Aorta (tissue), 5 donors: ENCODE measurements around the gene CHCHD2. TPM values are rescaled to one million over a fixed set of nuclear protein-coding genes. Genes with fewer than 3 reads are reported as not detected.
"Not testable (repeated sequence)": the region's sequence is repeated elsewhere in the genome, so short reads cannot be mapped to it uniquely, and the experiment has no call there.

Experiments
- ATAC-seq: fragments of 200-7000 bp; cut with Tn5 transposase; one replicate; pipeline ENCODE4 v1.9.1; 2022; ENCODE audit warnings: moderate library complexity; ENCODE audit not compliant: low FRiP score
- DNase-seq, 2 donors: peaks; one replicate each; pipeline ENCODE4 v3.0.0-alpha.2; 2020
- H3K27ac ChIP-seq, 2 donors: one replicate each; pipeline ENCODE4 v1.5.1; 2013; ENCODE audit warnings: low read length in 2 of 2, mild to moderate bottlenecking in 2 of 2, moderate library complexity in 2 of 2, control low read depth in 1 of 2, inconsistent platforms in 1 of 2, low read depth in 1 of 2
- H3K27me3 ChIP-seq, 2 donors: one replicate each; pipeline ENCODE4 v1.6.1; 2013; ENCODE audit warnings: control low read depth in 1 of 2, low read length in 1 of 2, mild to moderate bottlenecking in 1 of 2, moderate library complexity in 1 of 2; ENCODE audit not compliant: insufficient read depth in 2 of 2, control insufficient read depth in 1 of 2
- H3K36me3 ChIP-seq, 2 donors: one replicate each; pipeline ENCODE4 v1.6.1; 2013; ENCODE audit warnings: control low read depth in 1 of 2, low read length in 1 of 2, mild to moderate bottlenecking in 1 of 2; ENCODE audit not compliant: insufficient read depth in 2 of 2, control insufficient read depth in 1 of 2
- H3K4me1 ChIP-seq, 2 donors: one replicate each; pipeline ENCODE4 v1.6.1; 2013; ENCODE audit warnings: low read length in 2 of 2, control low read depth in 1 of 2, mild to moderate bottlenecking in 1 of 2, moderate library complexity in 1 of 2; ENCODE audit not compliant: insufficient read depth in 2 of 2, control insufficient read depth in 1 of 2
- H3K4me3 ChIP-seq, 2 donors: one replicate each; pipeline ENCODE4 v1.5.1; 2013; ENCODE audit warnings: low read length in 2 of 2, control low read depth in 1 of 2, mild to moderate bottlenecking in 1 of 2
- H3K9me3 ChIP-seq: one replicate; pipeline ENCODE4 v1.6.1; 2013; ENCODE audit warnings: mild to moderate bottlenecking, low read length; ENCODE audit not compliant: control insufficient read depth
- WGBS, 2 donors: extraction: QIAGEN DNeasy Blood & Tissue Kit; methylation state at CpG; one replicate each; pipeline ENCODE4 v1.1.7; 2013; 5-methylcytosine and 5-hydroxymethylcytosine counted together
- intact Hi-C, 2 donors: fragments of 100-400 bp; cut with DNase I; formaldehyde crosslinking; loops; one replicate each; pipeline versions ENCODE4 v1.14.2 to v1.15.0; 2022
- polyA plus RNA-seq, 2 donors: library from polyadenylated mRNA; stranded (reverse); fragments of 200-250 nt; gene quantifications; one replicate each; pipeline ENCODE4 v1.2.3, GENCODE V29; 2013
- total RNA-seq, 2 donors: library from RNA; stranded (reverse); fragmentation: NEBNext Ultra II Directional; extraction: Animal tissue kit (Norgen Biotek cat#: 25700); gene quantifications; one replicate each; pipeline ENCODE4 v1.2.1, GENCODE V29; 2021
- donor health status: healthy with polysubstance abuse.
- donor health status: Bipolar disorder and iron deficiency.
- donor health status: DM: no; HTN: no; CAD: no.
- donor health status: DM: no; HTN: no; CAD: no.
- donor health status: DM: yes; HTN: yes; CAD: no.

Gene CHCHD2
- total and polyA plus RNA-seq, 4 donors = 187 to 492 (median 310) TPM

- intact Hi-C loops = no loop called here
- WGBS, 2 donors = 21 to 23% methylated on average over 19 of the region's 19 CpGs
- ATAC-seq (peak; percentile 89), DNase-seq (peak; percentile 88 to 94)
- H3K4me3 ChIP-seq = no peak within 1 kb of the TSS
- peak within 1 kb of the TSS; percentile 97 to 99 for H3K27ac ChIP-seq
- no peaks in the 10 kb centered on the region for H3K27me3 ChIP-seq
- no peaks in the 10 kb centered on the region for H3K9me3 ChIP-seq
- H3K36me3 ChIP-seq = no peaks in the 10 kb centered on the region
- no peaks in the 10 kb centered on the region for H3K4me1 ChIP-seq
Measured at GRCh38 chr7:56092789-56093531, 13.3 kb downstream of the CHCHD2 start, which contains the start of gene PHKG1. TSS of gene PHKG1 (minus strand) at chr7:56092952. CDS start at chr7:56088941, 4,011 bp downstream.

DNA sequence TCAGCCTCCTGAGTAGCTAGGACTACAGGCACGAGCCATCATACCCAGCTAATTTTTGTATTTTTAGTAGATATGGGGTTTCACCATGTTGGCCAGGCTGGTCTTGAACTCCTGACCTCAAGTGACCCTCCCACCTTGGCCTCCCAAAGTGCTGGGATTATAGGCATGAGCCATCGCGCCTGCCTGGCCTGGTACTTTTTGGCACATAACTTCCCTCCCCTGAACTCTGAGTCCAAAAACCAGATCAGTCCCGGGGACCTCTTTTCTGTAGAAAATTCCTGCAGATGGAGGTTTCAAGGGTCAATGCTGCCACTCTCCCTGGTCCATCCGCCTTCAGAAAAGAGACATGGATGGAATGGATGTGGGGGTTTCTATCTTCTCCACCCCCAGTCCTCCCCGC is 13.9 kb downstream of the CHCHD2 start:
- DNase-seq, H3K4me1 ChIP-seq, H3K36me3 ChIP-seq, intact Hi-C loops, H3K9me3 ChIP-seq, H3K27me3 ChIP-seq, H3K4me3 ChIP-seq: not testable (repeated sequence)
- peak overlapping the region; percentile 10 to 97 for H3K27ac ChIP-seq
- WGBS, 2 donors = 6% methylated on average over 6 of the region's 6 CpGs
- peak; percentile 20 for ATAC-seq

GRCh38 chr7:56091591-56091990 is 14.7 kb downstream of the CHCHD2 start:
- WGBS, 2 donors = 4 to 9% methylated on average over 3 of the region's 3 CpGs
- intact Hi-C loops = no loop called here
- DNase-seq (peak; percentile 87 to 89), ATAC-seq (peak; percentile 83)
- Histone ChIP-seq H3K4me1 (no peaks in the 10 kb centered on the region), H3K27ac (peak overlapping the region; percentile 97 to 99), H3K9me3 (no peaks in the 10 kb centered on the region), H3K36me3 (peaks cover 0 to 2% of the 10 kb centered on the region in 2 donors), H3K27me3 (no peaks in the 10 kb centered on the region), H3K4me3 (no peak overlapping the region)

- WGBS, 2 donors = 92 to 94% methylated on average over 16 of the region's 16 CpGs
- intact Hi-C loops = no loop called here
- Histone ChIP-seq H3K4me3 (no peak overlapping the region), H3K9me3 (no peaks in the 10 kb centered on the region), H3K27me3 (no peaks in the 10 kb centered on the region), H3K36me3 (peaks cover 0 to 2% of the 10 kb centered on the region in 2 donors), H3K4me1 (no peaks in the 10 kb centered on the region), H3K27ac (no peak overlapping the region)
- DNase-seq (peak in 1 of 2 donors; percentile 68), ATAC-seq (no peak)
Measured at GRCh38 chr7:56087445-56087844, 18.8 kb downstream of the CHCHD2 start.

GRCh38 chr7:56086761-56087160 is 19.5 kb downstream of the CHCHD2 start:
- 94 to 96% methylated on average over 7 of the region's 7 CpGs for WGBS, 2 donors
- H3K4me1 ChIP-seq = no peaks in the 10 kb centered on the region
- H3K36me3 ChIP-seq = peaks cover 0 to 2% of the 10 kb centered on the region in 2 donors
- no peak overlapping the region for H3K4me3 ChIP-seq
- no peak for ATAC-seq
- no peaks in the 10 kb centered on the region for H3K27me3 ChIP-seq
- DNase-seq = peak in 1 of 2 donors; percentile 45
- intact Hi-C loops = no loop called here
- no peaks in the 10 kb centered on the region for H3K9me3 ChIP-seq
- H3K27ac ChIP-seq = no peak overlapping the region

DNA sequence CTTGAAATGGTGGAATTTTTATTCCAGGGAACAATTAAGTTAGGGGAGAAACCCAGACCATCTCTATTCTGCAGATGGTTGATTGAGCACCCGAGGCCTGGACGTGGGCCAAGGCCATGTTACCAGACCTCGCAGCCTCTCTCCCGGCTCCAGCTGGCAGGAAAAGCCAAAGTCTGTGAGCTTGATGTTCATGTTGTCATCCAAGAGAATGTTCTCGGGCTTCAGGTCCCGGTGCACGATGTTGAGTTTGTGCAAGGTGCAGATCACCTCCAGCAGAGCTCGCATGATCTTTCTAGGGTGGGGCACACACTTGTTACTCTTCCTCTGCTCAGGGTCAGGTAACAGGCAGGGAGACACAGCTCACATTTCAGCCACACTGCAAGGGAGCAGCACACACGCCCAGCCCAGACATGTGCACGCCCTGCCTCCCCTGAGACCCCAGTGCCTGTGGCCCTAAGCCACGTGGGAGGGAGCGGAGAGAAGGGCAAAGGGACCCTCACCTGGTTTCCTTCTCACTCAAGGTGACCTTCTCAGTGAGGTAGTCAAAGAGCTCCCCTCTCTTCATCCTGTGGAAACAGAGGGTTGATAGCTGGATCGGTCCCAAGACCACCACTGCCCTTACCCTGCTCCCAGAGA is 23.0 kb downstream of the CHCHD2 start:
- peak in 1 of 2 donors; percentile 78 for DNase-seq
- no peak overlapping the region for H3K4me3 ChIP-seq
- no peaks in the 10 kb centered on the region for H3K4me1 ChIP-seq
- ATAC-seq = no peak
- intact Hi-C loops = no loop called here
- H3K27me3 ChIP-seq = no peaks in the 10 kb centered on the region
- H3K27ac ChIP-seq = peak overlapping the region in 1 of 2 donors; percentile 60
- 26 to 29% methylated on average over 13 of the region's 13 CpGs for WGBS, 2 donors
- H3K9me3 ChIP-seq = no peaks in the 10 kb centered on the region
- peaks cover 0 to 2% of the 10 kb centered on the region in 2 donors for H3K36me3 ChIP-seq

GRCh38 chr7:56081626-56082340 is 24.5 kb downstream of the CHCHD2 start:
- H3K36me3 ChIP-seq = no peaks in the 10 kb centered on the region
- no peak for ATAC-seq
- no peaks in the 10 kb centered on the region for H3K27me3 ChIP-seq
- no peak overlapping the region for H3K4me3 ChIP-seq
- no peak overlapping the region for H3K27ac ChIP-seq
- intact Hi-C loops = no loop called here
- DNase-seq = peak in 1 of 2 donors; percentile 62
- 93 to 95% methylated on average over 25 to 29 of the region's 29 CpGs for WGBS, 2 donors
- no peaks in the 10 kb centered on the region for H3K4me1 ChIP-seq
- no peaks in the 10 kb centered on the region for H3K9me3 ChIP-seq

DNA sequence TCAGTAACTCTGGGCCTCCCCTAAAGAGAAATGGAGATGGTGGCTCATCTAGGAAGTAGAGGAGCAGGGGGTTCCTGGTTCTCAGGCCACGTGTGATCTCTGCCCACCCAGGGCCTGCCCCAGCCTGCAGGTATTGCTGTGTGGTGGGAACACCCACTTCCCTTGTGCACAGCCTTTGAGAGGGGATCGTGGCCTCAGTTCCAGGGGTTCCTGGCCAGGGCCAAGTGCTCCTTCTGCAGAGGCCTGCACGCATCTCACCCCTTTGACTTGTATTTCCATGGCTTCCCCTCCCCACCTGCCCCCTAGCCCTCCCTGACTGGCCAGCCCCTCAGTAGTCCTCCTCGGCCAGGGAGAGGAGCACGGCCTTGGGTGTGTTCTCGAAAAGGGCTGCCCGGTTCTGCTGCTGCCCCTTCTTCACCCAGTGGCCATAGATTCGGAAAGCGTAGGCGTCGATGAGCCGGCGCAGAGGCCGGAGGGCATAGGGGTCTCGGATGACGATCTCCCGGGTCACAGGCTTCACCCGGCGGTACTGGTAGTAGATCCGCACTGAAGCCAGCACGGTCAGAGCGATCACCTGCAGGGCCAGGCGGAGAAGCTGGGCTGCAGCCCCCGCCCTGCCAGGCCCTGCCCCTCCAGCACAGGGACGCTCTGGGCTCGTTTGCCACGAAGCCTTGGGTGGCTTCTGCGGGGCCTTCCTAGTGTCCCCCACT is 25.4 kb downstream of the CHCHD2 start:
- peak overlapping the region; percentile 7 to 59 for H3K27ac ChIP-seq
- DNase-seq = peak in 1 of 2 donors; percentile 60
- H3K4me3 ChIP-seq, intact Hi-C loops, H3K27me3 ChIP-seq, H3K36me3 ChIP-seq, H3K9me3 ChIP-seq, H3K4me1 ChIP-seq, ATAC-seq: not testable (repeated sequence)
- WGBS, 2 donors = 92 to 95% methylated on average over 28 of the region's 28 CpGs
